Right renal cortex interstitium (tissue), 3 donors: Measurements from ENCODE around the gene EPHA7. TPM values are rescaled to one million over a fixed set of nuclear protein-coding genes. Genes with fewer than 3 reads are reported as not detected.
A peak's percentile ranks its signal among the peaks of the same experiment; 100 is the strongest.

Source experiments
- DNase-seq, 3 donors: peaks; one replicate each; pipeline ENCODE4 v3.0.0-alpha.2; 2013; ENCODE audit warnings: low read depth in 3 of 3, low spot score in 2 of 3
- polyA plus RNA-seq, 3 donors: library from polyadenylated mRNA; unstranded; fragments of 120-200 nt; gene quantifications; one replicate each; pipeline ENCODE4 v1.2.1, GENCODE V29; 2013; ENCODE audit not compliant: insufficient read length in 3 of 3

The EPHA7 gene
- polyA plus RNA-seq: 10 to 100 TPM; 44.7 to 51.9 (median 48.7) TPM

DNA sequence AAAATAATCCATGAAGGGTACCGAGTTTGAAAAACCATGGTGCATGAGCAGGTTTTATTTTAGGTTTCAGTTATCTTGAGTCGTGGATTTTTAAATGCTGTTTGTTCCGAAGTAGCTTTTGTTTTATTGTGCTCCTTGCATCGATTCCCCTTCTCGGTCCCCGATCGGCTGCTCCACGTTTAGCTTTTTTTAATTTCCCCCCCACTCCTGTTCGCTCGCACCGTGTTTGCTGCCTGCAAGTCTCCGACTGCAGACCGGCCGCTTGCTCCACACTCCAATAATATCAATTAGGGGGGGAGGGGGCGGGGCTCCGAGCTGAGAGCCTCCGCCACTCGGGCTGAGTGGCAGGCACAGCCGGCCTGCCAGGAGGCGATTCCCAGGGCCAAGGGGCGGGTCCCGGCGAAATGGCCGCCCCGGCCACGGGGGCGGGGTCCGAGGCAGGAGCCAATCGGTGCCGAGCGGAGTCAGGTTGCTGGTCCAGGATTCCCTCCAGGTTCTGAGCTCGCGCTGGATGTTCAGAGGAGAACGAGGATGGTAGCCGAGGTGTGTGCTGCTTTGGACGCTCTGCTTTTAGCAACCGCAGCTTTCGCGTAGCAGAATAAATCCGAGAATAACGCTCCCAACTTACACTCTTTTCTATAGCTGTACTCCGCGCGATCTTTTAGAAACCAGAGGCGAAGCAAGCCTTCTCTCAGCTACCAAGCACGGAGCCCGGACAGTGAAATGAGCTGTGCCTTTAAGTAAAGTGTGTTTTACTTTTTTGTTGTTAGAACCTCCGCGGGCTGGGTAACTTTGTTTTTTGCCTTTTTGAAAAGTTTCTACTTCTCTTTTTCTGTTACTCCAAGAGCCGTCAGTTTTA is at the start of gene EPHA7:
Gene EPHA7, minus strand, starts transcription at position 256 of the 859 bp plus-strand sequence. Its CDS starts 218 bp downstream, at position 38.
- peak; percentile 92 to 95 (median 92) for DNase-seq

DNA sequence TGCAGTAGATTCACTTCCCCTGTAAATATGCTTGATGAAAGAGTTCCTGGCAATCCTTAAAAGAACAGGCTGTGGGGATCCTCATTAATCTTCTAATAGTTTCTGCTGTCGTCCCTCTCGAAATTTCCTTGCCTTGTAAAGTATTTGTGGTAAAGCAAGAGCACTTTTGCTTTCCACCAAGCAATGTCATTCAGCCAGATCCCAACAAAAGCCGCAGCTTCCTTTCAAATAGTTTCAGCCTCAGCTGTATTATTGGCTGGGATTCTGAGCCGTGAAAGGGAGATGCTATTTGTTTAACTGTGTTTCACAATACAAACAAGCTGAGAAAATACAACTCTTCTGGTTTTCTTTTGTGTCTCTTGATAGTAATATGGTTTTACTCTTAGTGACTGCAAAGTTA is 48.9 kb upstream of the EPHA7 start:
- DNase-seq: no peak

DNA sequence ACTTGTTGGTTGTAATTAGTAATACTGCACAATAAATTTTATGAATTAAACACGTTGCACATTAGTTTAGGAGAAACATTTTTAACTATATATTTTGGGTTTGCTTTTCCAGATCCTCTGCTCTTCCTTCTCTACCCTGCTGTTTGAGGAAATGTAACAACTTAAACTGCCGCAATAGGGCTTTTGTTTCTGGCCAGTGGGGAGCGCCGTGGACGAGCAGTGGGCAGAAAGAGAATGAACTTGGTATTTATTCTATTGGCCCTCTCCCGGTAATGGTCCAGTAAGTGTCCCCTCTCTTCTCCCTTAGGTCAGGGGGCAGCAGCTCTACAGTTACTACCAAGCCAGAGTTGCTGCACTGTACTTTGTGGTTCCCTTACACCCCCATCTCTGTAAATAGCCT is 35.2 kb upstream of the EPHA7 start:
- DNase-seq: no peak

DNA sequence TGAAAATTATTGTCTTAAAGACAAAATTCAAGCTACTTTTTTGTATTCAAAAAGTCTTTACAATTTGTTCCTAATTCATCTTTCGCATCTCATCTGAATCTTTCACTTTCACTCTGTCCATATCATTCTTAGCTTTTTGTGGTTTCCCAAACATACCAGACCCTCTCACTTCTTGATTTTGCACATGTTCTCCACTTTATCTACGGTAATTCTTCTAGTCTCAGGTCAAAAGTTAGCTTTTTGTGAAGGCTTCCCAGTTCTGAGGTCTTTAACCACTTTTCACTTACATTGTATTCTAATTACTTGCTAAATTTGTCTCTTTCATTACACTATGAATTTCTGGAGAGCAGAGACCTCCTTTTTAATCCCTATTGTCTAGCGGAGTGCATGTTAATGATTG is 34.6 kb upstream of the EPHA7 start:
- DNase-seq: no peak

DNA sequence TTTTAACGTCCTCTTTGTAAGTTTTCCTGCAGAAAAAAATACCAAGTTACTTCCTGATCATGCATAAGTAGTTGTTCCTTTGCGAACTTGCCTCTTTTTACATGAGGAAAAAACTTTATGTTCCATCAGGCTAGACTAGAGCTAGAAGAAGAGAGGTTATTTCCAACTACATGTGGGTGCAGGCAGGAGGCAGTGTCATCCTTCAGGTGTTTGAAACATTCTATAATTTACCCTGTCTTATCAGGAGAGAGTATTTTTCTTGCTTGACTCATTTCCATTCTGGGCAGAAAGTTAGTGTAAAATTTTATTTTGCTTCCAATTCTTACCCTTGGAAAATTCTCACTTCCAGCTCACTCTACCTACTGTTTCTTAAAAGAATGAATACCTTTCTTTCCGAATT is 28.5 kb upstream of the EPHA7 start:
- no peak for DNase-seq

DNA sequence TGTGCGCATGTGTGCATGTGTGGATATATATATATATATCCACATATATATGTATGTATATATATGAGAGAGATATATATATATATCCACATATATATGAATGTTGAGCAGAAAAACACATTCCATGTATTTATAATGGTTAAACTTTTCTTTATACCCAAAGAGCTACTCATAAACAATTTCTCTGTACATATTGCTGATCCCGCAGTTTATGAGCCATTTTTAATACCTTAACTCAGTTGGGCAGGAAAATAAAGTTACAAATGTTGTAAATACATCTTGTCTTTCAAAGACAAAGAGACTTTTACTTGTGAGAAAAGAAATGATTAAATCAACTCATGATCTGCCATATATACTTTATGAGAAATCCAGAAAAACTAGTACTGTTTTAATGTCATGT is 18.1 kb upstream of the EPHA7 start:
- no peak for DNase-seq

DNA sequence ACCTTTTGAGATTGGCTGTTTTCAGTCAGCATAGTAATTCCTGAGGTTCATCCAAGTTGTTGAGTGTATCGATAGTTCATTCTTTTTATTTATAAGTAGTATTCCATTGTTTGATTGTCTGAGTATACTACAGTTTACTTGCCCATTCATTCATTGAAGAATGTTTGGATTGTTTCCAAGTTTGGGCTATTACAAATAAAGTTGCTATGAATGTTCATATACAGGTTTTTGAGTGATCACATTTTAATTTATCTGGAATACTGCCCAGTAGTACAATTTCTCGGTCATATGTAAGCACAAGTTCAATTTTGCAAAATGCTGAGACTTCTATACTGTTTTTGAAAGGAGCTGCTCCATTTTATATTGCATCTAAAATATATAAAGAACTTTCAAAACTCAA is 14.2 kb upstream of the EPHA7 start:
- DNase-seq: no peak

DNA sequence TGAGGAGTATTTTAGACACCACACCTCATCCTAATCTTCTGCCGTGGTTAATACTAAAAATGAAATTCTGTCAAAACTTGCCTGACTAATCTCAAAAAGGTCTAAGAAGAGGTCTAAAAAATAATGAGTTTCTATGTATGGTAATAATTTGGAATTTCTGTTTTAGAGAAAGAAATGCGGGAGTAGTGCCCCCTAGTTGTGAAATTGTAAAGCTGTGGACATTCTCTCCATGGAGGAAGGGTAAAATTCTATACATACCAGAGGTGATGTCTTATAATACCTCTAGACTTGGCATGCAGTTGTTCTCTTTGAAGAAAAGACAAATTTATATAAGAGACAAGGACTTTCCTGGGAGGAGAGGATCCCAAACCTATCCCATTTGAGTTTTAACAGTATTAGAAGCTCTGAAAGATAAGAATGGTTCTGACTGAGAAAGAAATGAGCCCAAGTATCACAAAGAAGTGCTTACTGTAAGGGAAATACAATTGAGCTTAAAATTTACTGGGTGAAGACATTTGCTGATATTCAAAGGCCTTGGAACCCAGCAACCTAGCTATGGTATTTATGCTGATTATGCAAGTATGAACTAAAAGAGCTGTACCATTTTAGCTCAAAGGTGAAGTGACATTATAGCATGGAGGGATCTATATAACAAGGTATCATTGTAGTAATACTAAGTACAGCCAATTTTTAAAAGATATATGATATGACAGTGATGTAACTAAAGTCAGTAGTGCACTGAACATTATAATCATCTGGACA is 5.1 kb upstream of the EPHA7 start:
- no peak for DNase-seq

DNA sequence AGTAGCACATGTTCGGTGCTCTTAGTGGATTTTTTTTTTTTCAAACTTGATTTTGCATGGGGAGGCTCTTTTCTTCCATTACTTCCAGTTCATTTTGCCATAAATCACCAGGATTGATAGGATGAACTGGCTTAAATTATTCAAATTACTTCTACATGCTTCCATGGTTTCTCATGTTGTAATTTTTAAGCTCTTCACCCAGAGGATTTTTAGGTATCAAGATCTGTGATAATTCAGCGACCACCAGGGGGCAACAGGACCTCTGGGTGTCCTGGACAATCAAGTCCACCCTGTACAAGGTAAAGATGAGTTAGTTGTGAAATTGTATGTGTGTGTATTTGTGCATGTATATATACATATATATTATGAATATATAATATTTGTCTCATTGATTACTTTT is 4.2 kb upstream of the EPHA7 start:
- peak; percentile 41 to 50 (median 47) for DNase-seq

DNA sequence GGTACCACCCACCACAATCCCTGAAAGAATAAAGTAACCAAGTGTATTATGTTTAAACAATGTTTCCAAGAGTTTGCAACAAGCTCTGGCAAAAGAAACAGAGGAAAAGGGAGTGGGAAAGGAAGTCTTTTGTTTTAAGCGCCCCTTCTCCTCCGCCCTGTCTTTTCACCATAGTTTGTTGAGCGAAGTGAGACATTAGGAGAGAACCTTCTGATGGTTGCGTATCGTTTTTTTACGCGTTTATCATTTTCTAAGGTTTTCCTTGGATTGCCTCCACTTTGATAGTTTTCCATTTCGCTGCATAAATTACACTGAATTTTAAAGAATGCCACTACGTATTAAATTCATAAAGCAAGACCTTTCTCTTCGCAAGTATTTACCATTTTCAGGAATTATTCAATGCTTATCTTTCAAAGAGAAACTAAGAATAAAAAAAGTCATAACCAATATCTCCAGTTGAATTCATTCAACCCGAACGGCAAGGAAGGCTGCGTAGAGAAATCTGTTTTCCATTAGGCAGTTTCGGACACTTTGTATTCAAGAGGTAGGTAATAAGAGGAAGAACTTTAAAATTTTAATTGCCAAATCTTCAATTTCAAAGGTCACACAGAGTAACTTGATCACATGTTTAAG is 920 bp upstream of the EPHA7 start:
- peak in 1 of 3 donors; percentile 23 for DNase-seq

DNA sequence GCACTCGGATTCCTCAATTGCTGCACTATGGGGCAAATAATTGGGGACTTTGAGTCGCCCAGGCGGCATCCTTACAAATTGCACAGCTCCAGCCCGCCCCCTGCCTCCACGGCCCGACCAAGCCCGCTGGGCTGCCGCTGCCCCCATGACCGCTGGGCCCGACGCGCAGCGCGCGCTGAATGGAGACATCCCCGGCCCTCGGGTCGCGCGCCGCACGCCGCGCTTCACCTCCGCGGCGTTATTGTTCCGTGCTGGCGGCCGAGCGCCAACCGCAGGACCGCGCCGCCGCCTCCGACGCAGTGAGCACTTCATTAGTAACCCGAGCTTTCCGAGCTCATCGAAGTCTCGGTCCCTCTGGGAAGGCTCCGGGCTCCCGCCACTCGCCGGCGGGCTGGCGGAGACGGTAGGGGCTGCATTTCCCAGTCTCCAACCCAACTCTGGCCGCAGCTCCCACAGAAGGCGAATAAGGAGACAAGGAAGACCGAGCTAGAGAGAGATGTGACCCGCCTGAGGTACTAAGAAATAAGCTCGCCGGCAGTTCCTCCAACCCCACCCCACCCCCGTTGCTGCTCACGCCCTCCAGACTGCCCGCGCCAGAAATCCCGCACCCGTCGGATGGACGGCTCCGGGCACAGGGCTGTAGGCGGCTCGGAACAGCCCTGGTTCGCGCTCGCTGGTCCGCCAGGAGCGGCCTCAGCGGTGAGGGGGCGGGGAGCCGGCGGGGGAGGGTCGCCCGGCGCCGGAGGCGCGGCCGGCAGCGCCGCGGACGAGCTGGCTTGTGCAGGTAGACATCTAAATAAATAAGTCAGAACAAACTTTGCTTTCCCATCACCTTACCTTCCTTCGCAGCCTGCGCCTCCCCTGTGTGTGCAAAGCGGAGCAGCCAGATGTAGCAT is 703 bp downstream of the EPHA7 start:
- peak; percentile 33 to 44 (median 36) for DNase-seq

DNA sequence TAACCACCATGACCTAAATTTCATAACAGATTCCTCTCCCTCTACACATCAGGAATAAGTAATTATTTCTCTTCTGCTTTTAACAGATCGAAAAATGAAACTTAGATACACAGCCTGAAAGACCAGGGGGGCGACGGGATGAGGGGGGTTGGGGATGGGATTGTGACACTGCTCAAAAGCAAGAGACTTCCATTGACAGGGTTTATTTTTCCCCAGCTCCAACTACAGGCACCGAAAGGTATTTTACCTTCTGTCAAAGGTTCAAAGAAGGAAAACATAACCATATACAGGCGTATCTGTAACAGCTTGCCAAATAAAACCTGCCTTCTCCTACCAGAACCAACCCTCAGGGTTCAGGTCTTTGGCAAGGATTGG is 1.3 kb downstream of the EPHA7 start:
- DNase-seq: peak in 1 of 3 donors; percentile 19

DNA sequence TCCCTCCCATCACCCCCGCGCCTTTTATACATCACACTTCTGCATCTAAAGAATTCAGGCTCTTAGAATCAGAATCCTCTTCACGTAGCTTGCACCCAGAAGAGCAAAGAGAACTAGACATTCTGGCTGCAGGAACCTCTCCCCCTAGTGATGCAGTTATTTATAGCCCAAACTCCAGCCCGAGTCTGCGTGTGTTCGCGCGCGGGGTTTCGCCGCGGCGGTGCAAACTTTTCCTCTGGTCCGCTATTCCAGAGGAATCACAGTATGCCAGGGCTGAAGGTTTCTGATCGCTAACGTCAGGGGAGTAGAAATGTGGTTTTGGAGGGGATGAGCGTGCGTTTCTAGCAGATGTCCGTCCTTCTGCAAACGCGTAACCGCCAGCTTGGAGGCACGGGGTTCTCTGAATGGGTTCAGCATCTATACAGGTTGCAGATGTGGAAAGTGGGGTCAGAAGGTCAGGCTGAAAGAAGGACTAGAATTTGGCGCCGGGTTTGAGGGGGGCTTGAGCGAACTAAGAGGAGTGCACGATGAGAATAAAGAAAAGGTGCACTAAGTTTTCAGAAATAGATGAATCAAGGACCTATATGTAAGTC is 1.8 kb downstream of the EPHA7 start:
- DNase-seq: peak; percentile 37 to 65 (median 46)

DNA sequence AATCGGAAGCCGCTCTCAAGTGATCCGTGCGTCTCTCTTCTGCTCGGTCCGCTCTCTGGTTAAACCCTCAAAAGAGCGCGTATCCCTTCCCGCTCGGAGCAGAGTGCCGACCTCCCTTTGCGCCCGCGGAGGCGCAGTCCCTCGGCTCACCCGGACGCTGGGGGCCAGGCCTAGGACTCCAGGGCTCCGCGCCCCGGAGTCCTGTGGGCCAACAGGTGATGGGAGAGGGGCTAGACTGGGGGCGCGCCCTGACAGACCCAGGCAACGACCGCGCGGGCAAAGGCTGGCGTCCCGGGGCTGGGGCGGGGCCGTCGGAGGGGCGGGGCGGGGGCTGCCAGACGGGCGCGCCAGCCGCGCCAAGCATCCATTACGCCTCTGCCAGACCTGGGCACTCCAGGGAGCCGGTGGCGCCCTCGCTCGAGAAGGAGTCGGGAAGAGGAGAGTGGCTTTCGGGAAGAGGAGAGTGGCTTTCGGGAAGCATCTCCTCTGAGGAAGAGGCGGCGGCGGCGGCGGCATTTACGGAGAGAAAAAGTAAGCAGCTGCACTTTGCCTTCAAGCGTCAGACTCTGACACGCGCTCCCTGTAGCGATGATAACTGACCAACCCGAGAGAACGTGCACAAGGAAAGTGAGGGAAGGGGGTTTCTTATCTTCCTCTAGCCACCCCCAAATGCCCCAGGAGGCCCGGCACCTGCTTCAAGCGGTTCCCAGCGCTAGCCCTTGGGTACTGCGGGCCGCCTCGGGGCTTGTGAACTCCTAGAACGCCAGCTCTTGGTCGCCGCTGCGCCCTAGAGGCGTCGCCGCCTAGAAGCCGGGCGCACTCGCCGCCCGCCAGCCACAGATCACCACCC is 2.6 kb downstream of the EPHA7 start:
- peak in 2 of 3 donors; percentile 27 to 39 for DNase-seq

DNA sequence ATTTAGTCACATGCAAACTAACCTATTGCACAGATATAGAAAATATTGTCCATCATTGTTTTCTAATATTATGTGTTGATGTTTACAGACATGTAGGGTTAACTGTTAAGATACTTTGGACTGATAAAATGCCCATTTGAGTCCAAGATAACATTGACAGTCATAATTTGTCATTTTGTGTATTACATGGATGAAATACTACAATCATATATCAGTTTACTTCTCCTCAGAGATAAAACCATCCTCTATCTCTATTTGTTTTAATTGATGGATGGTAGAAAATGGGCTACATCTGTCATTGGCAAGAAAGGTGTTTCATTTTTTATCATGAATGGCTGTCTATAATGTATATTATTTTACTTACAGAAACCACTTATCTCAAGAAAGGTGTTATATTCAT is 6.2 kb downstream of the EPHA7 start:
- no peak for DNase-seq

DNA sequence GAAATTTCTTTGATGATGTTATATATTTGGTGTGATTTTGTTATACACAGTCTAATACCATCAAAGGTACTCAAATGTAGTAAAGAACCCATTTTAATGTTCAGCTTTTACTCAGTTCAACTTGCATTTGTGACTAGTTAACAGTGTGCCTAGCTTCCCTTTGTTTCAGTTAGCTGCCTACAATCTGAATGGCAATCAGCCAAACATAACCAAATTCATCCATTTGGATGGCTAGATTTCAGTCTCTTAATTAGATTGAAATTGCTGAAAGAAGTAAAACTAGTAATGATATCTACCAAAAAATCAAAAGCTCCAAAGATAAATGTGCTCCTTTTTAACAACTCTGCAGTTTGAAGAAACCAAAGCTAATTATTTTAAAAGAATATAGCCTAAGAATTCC is 6.9 kb downstream of the EPHA7 start:
- no peak for DNase-seq

DNA sequence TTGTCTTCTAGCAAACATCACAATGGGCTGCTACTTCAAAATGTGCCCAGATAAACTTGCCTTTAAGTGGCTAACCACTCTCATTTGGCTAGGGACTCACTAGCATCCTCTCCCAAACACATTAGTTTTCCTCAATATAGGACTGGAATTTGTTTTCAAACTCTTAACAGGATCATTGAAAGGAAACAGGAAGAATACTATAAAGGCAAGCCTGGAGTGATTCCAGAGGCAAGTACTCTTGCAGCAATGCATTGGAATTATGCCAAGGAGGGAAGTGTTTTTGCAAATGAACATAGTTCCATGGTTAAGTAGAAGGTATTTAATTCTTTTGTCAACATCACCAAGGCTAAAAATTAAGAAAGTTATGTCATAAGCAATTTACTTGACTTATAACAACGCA is 12.2 kb downstream of the EPHA7 start:
- peak in 1 of 3 donors; percentile 29 for DNase-seq

DNA sequence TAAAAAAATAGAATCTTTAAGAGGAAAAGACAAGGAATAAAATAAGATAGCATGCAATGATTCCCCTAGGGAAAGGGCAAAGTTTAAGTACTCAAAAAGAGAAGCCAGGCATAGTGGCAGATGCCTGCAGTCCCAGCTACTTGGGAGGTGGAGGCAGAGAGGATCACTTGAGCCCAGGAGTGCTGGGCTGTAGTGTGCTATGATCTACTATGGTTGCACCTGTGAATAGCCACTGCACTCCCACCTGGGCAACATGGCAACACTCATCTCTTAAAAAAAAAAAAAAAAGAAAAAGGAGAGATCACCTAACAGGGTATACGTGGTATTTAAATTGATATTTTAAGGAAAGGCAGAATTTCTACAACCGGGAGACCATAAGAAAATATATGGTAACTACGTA is 16.0 kb downstream of the EPHA7 start:
- DNase-seq: no peak

DNA sequence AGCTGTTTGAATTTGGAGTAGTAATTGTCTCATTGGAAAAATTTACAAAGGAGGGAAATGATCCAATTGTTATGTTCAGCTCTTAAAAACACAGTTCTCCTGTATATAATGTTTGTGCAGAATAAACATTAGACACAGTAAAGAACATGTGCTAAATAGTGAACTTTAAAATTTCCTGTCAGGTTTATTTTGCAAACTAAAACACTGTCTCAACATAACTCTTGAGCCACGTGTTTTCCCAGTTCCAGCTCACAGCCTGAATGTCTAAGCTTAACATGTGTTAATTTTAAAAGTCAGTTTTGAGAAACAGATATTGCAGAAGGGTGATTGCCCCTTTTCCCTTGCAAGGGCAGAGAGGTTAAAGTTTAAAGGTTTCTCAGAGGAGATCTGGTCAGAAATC is 20.6 kb downstream of the EPHA7 start:
- DNase-seq: no peak
